Endothelial cell of umbilical vein (primary cell): Measurements from ENCODE around the gene CDK17. TPM values are rescaled to one million over a fixed set of nuclear protein-coding genes. Genes with fewer than 3 reads are reported as not detected.

ENCODE experiments used
- BruUV-seq: library from RNA; stranded (reverse); fragments of 400-500 nt; replicated peaks from 2 replicates; lab custom pipeline; 2021; lab: Mats Ljungman, UMichigan
- CTCF ChIA-PET: fragments of 300-600, 350-600 bp; sonication (Branson Sonifier 250); formaldehyde crosslinking; loops from one replicate; lab custom pipeline; 2021; ENCODE audit warnings: antibody characterized with exemption, inconsistent platforms; lab: Charles Lee
- POLR2A ChIA-PET: fragments of 300-600, 350-600 bp; sonication (Branson Sonifier 250); formaldehyde crosslinking; loops from one replicate; lab custom pipeline; 2021; ENCODE audit warnings: antibody characterized with exemption, inconsistent platforms; lab: Charles Lee
- DNase-seq: peaks from one replicate; pipeline ENCODE4 v3.0.0-alpha.2; 2011; ENCODE audit warnings: low read depth, low spot score
- FAIRE-seq: peaks from 2 replicates; lab custom pipeline; 2011; peaks lifted over from hg19 to GRCh38; lab: Jason Lieb, UNC
- H2AFZ ChIP-seq: 2 replicates; pipeline ENCODE4 v1.6.0; 2012; ENCODE audit warnings: low read depth, low read length, control low read depth, inconsistent platforms
- H3K27ac ChIP-seq: 2 replicates; pipeline ENCODE4 v1.5.1; 2011; ENCODE audit warnings: low read depth, mild to moderate bottlenecking, control low read depth, low read length, moderate library complexity; ENCODE audit not compliant: insufficient read depth
- H3K27me3 ChIP-seq, 2 experiments: 2 replicates each; pipeline versions ENCODE4 v1.6.0 to v1.6.1; 2011; ENCODE audit warnings: low read length in 2 of 2, mixed read lengths in 1 of 2; ENCODE audit not compliant: control insufficient read depth in 2 of 2, insufficient read depth in 2 of 2
- H3K36me3 ChIP-seq, 2 experiments: 2 replicates in 1 of 2; 3 replicates in 1 of 2; pipeline ENCODE4 v1.5.1; 2011; ENCODE audit warnings: low read length in 2 of 2, mild to moderate bottlenecking in 1 of 2, moderate library complexity in 1 of 2; ENCODE audit not compliant: control insufficient read depth in 2 of 2, insufficient read depth in 2 of 2; ENCODE audit errors: extremely low read depth in 1 of 2
- H3K4me1 ChIP-seq: 3 replicates; pipeline ENCODE4 v1.5.1; 2011; ENCODE audit warnings: mild to moderate bottlenecking, low read length; ENCODE audit not compliant: control insufficient read depth, insufficient read depth; ENCODE audit errors: extremely low read depth
- H3K4me2 ChIP-seq: 2 replicates; pipeline ENCODE4 v1.6.1; 2011; ENCODE audit warnings: low read length, control low read depth, mixed read lengths; ENCODE audit not compliant: insufficient read depth
- H3K4me3 ChIP-seq, 3 experiments: fragments of 200-600 bp in 1 of 3; sonication (generic), shearing (Covaris generic) in 1 of 3; replicated peaks in 1 of 3; 2 replicates each; pipeline ENCODE4 v1.5.1; 2011 to 2016; ENCODE audit warnings: control low read depth in 3 of 3, low read length in 3 of 3, mild to moderate bottlenecking in 2 of 3, inconsistent platforms in 1 of 3, low read depth in 1 of 3, moderate library complexity in 1 of 3; ENCODE audit not compliant: insufficient read depth in 1 of 3
- H3K79me2 ChIP-seq: 2 replicates; pipeline ENCODE4 v1.6.0; 2012; ENCODE audit warnings: low read length, inconsistent platforms; ENCODE audit not compliant: control insufficient read depth, insufficient read depth
- H3K9ac ChIP-seq: replicated peaks from 2 replicates; pipeline ENCODE3; 2011; ENCODE audit warnings: low read length, control low read depth; ENCODE audit not compliant: insufficient read depth; ENCODE audit errors: extremely low read depth
- H3K9me1 ChIP-seq: replicated peaks from 3 replicates; pipeline ENCODE4 v1.6.0; 2011; ENCODE audit warnings: mild to moderate bottlenecking, low read length; ENCODE audit not compliant: control insufficient read depth, insufficient read depth; ENCODE audit errors: extremely low read depth
- H3K9me3 ChIP-seq: replicated peaks from 2 replicates; pipeline ENCODE4 v1.5.1; 2012; ENCODE audit warnings: low read length, inconsistent platforms; ENCODE audit not compliant: control insufficient read depth, insufficient read depth
- H4K20me1 ChIP-seq: replicated peaks from 2 replicates; pipeline ENCODE3; 2011; ENCODE audit warnings: mild to moderate bottlenecking, low read length; ENCODE audit not compliant: control insufficient read depth, insufficient read depth; ENCODE audit errors: extremely low read depth
- CTCF ChIP-seq, 2 donors: IDR thresholded peaks; 1 replicate in 1 of 2; 2 replicates in 1 of 2; pipeline ENCODE4 v1.5.1; 2011; ENCODE audit warnings: low read length in 2 of 2, mild to moderate bottlenecking in 2 of 2, moderate library complexity in 2 of 2, control low read depth in 1 of 2, inconsistent platforms in 1 of 2, low read depth in 1 of 2; ENCODE audit not compliant: insufficient read depth in 1 of 2; ENCODE audit errors: extremely low read depth in 1 of 2
- EZH2 ChIP-seq: IDR thresholded peaks from 2 replicates; pipeline ENCODE4 v1.6.1; 2012; ENCODE audit warnings: borderline replicate concordance, low read depth, mild to moderate bottlenecking, moderate library complexity, low read length, inconsistent platforms; ENCODE audit not compliant: severe bottlenecking
- FOS ChIP-seq: IDR thresholded peaks from 2 replicates; pipeline ENCODE4 v1.6.1; 2011; ENCODE audit warnings: mild to moderate bottlenecking, low read length, moderate library complexity, borderline replicate concordance; ENCODE audit not compliant: insufficient read depth
- GATA2 ChIP-seq: IDR thresholded peaks from 2 replicates; pipeline ENCODE4 v1.7.0; 2011; ENCODE audit warnings: low read depth, mild to moderate bottlenecking, moderate library complexity, mixed read lengths, low read length; ENCODE audit not compliant: insufficient read length, insufficient read depth
- JUN ChIP-seq: IDR thresholded peaks from 2 replicates; pipeline ENCODE4 v1.6.1; 2011; ENCODE audit warnings: borderline replicate concordance, low read depth; ENCODE audit not compliant: insufficient read length, insufficient read depth
- MAX ChIP-seq: IDR thresholded peaks from 2 replicates; pipeline ENCODE4 v1.6.1; 2011; ENCODE audit not compliant: insufficient read depth, insufficient read length
- MYC ChIP-seq: IDR thresholded peaks from one replicate; pipeline ENCODE4 v1.6.1; 2011; ENCODE audit warnings: mild to moderate bottlenecking, low read depth, low read length
- POLR2A ChIP-seq: IDR thresholded peaks from 2 replicates; pipeline ENCODE4 v1.6.1; 2012; ENCODE audit warnings: low read depth, mild to moderate bottlenecking, control low read depth, low read length
- POLR2AphosphoS5 ChIP-seq: IDR thresholded peaks from 2 replicates; pipeline ENCODE4 v1.6.1; 2012; ENCODE audit warnings: low read depth, mild to moderate bottlenecking, control low read depth, low read length, moderate library complexity; ENCODE audit not compliant: insufficient read depth
- dilution Hi-C: fragments of 300-500 bp; cut with MboI; formaldehyde crosslinking; loops from one replicate; pipeline ENCODE4 v1.15.0; 2019; ENCODE audit warnings: low sequenced_read_pairs; ENCODE audit not compliant: extremely low pct_ligation_motif_present
- intact Hi-C: fragments of 100-400 bp; cut with micrococcal nuclease; formaldehyde crosslinking; loops from one replicate; pipeline ENCODE4 v1.10.0; 2022
- polyA plus RNA-seq, 4 experiments: library from polyadenylated mRNA; depleted of rRNA in 3 of 4; stranded (reverse) in 3 of 4; unstranded in 1 of 4; fragments of >200 nt; gene quantifications; 2 replicates each; pipeline versions ENCODE4 v1.2.1 to v1.2.3, GENCODE V29; 2011 to 2012; ENCODE audit warnings: missing spikeins in 1 of 4
- total RNA-seq: library from RNA; stranded (reverse); gene quantifications from 2 replicates; pipeline ENCODE4 v1.2.3, GENCODE V29; 2021

CDK17 gene
- total and polyA plus RNA-seq, 2 donors (not counting 3 experiments of a cell fraction or from before 2014, with no cell fraction given), result 61.1 to 176 TPM

- no peak for TF ChIP-seq POLR2AphosphoS5
- TF ChIP-seq JUN, result no peak
- no peak for TF ChIP-seq POLR2A
- TF ChIP-seq FOS, result no peak
- TF ChIP-seq EZH2, result no peak
- no peak for TF ChIP-seq GATA2
- no peak for TF ChIP-seq MYC
- TF ChIP-seq MAX, result no peak
- TF ChIP-seq CTCF (IDR thresholded peaks at IDR 0.05; ENCODE audit: extremely low read depth in 1 of 2, insufficient read depth in 1 of 2, low read depth in 1 of 2, low read length in 2 of 2), result no peak
- no peak for FAIRE-seq
- Histone ChIP-seq H3K9me1 (no peaks in the 10 kb centered on the region), H3K9me3 (no peaks in the 10 kb centered on the region), H3K9ac (no peak overlapping the region), H3K4me3 (no peak overlapping the region), H2AFZ (no peak overlapping the region), H4K20me1 (peaks cover 22% of the 10 kb centered on the region), H3K4me1 (no peaks in the 10 kb centered on the region), H3K36me3 (peaks cover 3 to 15% of the 10 kb centered on the region in 2 experiments), H3K79me2 (peaks cover 100% of the 10 kb centered on the region), H3K27ac (no peak overlapping the region), H3K27me3 (no peaks in the 10 kb centered on the region), H3K4me2 (no peak overlapping the region)
- dilution Hi-C loops (no loop called here), intact Hi-C loops (no loop called here)
- ChIA-PET CTCF (interaction anchor here (0.6 to 1.0 kb wide), 3 partner anchors 16 to 40 kb away, joined by 3 read pairs; no protein-coding TSS in a partner anchor), POLR2A (no interaction called here)
- no TSS peak for BruUV-seq
- no peak for DNase-seq
These were observed 90.2 kb downstream of the CDK17 start for GRCh38 chr12:96310067-96310466.
